Cardiac septum (tissue), 1 donor: Measurements from ENCODE around the gene UXS1. TPM values are rescaled to one million over a fixed set of nuclear protein-coding genes. Genes with fewer than 3 reads are reported as not detected.

Source experiments
- DNase-seq: peaks from one replicate; pipeline ENCODE4 v3.0.0-alpha.2; 2020; ENCODE audit warnings: low spot score
- intact Hi-C: fragments of 100-400 bp; cut with DNase I; formaldehyde crosslinking; loops from one replicate; pipeline ENCODE4 v1.14.0; 2022
- total RNA-seq: library from RNA; stranded (reverse); fragmentation: NEBNext Ultra II Directional; extraction: Animal tissue kit (Norgen Biotek cat#: 25700); gene quantifications from one replicate; pipeline ENCODE4 v1.2.1, GENCODE V29; 2021
- donor health status: DM: no; HTN: no; CAD: no.

UXS1 gene
- total RNA-seq, 1 donor from 2014 or later: 23.3 TPM

DNA sequence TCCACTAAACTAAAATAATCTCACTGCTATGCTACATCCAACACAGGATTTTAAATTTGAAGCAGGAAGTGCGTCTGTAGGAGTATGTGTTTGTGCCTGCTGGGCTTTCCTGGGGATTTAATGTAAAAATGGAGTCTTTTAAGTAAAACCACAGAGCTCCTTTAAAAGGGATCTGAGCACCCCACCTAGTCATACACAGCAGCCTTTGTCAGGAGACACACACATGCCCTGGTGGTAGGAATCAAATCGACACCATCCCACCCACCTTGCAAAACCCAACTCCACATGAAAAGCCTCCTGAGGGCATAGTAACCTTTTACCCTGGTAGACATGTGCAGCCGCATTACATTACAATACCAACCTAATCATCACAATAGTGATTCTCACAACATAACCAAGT is 29.1 kb downstream of the UXS1 start:
- intact Hi-C loops: no loop called here
- peak; percentile 60 for DNase-seq

DNA sequence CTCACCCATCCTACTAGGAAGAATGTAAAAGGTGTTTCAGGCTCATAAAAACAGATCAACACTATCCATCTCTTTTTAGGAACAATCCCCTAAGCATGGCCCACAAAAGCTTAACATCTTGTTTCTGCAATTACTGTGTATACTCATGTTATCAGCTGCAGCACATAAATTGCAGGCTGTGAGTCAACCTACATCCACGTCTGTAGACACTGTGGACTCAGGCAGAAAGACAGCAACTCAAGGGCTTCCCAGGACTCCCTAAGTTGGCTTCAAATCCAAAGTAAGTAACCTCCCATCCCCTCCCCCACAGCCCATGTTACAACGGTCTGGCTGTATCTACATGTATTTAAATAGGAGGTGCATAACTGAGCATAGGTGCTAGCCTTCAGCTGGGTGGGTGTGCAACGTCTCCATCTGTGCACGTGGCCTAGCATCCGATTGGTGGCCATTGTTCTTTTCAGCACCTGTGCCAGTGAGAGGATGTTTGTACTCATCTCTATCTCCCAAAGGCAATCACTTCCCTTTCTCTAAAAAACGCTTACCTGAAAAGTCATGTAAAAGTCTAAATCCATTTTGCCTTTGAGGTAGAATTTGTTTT is 30.1 kb downstream of the UXS1 start:
- no peak for DNase-seq
- intact Hi-C loops: no loop called here

DNA sequence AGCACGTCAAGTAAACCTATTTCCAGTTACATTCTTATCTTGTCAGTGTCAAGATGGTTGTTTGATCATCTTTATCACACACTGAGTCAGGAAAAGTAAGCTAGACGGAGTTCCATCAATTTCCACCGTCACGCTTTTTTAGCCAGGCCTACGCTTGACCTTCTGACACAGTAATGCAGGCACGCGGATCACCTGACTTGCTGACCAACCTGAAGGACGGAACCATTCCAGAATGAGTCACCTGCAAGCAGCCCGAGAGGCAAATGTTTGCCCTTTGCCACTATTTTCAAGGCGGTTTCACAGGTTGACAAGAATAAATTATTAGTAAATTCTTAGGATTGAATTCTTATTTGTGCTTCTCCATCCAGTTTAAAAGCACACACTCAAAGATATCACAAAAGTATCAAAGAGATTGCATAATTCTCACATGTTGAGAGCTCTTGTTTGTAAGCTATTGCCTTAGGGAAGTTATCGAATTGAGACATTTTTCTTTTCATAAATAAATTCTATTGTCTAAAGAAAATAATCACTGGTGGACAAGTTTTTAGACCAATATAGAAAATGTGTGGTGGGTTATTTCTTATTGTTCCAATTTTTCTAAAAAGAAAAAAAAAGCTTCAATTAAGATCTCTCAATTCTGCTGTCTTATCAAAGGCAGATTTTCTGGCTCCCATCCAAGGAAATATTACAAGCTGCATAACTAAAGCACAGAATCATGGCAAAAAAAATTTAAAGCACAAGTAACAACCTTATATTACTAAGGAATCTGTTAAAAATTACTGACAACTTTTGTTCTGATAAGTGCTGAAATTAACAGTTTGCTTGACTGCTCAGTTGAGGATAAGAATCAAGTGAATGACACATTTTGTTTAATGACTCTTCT is 31.9 kb downstream of the UXS1 start:
- intact Hi-C loops: loop anchor here (2.0 kb wide), 1 partner anchor 31 kb away; no protein-coding TSS in a partner anchor
- no peak for DNase-seq

DNA sequence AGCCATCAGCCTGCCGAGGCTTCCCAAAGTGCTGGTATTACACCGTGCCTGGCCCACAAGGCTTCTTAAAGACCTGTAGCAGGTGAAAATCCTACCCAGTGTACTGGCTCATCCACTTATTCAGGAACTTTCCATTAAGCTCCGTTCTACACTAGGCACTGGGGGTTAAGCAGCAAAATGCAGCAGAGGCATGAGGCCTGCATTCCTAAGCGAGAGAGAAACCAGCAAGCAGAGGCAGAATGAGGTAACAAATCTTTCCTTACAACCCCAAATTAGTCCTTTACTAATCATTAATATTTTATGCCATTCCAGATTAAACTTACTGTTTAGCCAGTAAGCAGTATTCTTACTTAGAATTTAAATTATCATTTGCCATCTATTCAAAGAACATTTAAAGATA is 32.8 kb downstream of the UXS1 start:
- DNase-seq: no peak
- intact Hi-C loops: loop anchor here (2.0 kb wide), 1 partner anchor 31 kb away; no protein-coding TSS in a partner anchor

DNA sequence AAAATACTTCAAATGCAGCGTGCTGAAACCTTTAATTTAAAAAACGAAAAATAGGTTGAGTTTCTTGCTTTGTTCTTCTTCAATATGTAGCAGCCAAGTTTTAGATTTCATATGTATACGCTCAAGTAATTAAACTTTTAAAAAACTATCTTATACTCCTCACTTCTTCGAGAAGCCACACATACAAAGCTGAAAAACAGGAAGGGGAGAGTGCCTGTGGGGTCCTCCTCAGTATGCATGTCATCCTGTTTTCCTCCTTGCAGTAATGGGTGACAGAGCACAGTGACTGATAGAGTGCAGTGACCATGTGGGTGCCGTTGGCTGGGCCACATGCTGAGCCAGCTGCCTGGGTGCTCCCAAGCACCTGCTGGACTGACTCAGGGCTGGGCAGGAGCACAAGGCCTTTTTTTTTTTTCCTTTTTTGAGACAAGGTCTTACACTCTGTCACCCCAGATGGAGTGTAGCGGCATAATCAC is 33.3 kb downstream of the UXS1 start:
- DNase-seq: no peak
- intact Hi-C loops: loop anchor here (2.0 kb wide), 1 partner anchor 32 kb away; no protein-coding TSS in a partner anchor

DNA sequence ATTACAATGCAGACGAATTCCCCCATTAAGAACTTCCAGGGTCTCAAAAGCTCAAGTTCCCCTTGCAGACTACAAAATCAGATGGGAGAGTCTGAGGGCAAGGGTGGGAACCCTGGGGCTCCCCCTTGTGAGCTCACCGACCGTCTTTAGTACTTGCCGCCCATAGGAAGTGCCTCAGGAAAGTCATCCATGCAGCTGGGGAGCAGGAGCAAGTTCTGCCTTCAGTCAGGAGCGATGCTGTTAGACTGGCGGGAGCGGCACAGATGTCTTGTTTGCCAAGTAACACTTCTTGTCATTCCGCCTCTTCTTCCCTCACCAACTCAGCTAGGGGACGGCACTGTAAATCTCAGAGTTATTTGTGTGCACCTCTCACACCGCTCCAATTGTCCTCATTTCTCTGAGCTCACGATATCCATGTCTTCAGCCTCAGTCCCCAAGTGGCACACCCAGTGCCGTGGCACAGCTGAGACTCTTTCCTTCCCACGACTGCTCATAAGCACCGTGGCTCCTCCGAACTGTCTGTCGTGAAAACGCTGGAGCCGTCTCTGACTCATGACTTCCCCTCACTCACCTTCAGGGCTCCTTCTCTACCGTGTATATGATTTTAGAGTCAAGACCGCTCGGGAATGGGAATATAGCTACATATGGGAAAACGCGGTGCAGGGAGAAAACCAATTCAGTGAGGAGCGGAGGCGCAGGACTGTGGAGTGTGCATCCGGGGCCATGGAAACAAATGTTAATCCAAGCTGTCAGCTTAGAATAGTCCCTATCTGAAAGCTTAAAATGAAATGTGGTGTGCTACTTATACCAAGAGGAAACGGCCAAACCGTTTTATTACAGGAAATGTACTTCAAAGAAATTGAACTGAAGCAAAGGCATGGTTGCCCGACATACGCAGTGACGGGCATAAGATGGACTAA is 34.0 kb downstream of the UXS1 start:
- no peak for DNase-seq
- intact Hi-C loops: loop anchor here (2.0 kb wide), 1 partner anchor 33 kb away; no protein-coding TSS in a partner anchor

DNA sequence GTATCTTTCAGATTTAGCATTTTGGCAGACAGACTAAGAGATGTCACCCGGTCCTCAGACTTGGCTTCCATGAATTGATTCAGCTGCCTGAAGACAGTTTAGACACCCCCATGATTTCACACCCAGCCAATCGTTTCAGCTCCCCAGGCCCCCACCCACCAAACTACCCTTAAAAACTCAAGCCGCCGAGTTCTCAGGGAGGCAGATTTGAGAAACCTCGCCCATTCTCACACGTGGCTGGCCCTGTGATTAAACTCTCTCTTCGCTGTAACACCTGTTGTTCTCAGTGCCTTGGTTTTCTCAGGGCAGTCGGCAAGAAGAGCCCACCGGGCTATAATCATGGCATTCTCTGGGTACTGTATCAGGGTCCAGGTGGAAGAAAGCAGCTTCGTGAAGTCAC is 35.2 kb downstream of the UXS1 start:
- intact Hi-C loops: no loop called here
- DNase-seq: no peak

DNA sequence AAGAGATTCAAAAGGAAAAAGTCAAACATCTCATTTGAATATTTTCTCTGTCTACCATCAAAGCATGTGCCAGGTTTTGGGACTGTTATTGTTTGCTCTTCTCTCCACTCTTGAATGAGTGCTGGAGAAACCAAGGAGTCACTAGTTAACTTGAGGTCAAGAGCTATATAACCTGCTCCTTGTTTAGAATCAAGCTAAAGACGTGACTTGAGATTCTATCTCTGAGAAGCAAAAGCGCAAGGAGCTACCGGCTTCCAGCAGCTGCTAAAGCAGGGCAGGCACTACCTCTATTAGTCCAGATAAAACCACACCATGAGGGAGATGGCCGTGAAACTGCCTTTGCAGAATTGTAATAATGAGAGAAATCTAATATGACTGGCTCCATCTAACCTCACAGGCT is 36.0 kb downstream of the UXS1 start:
- DNase-seq: no peak
- intact Hi-C loops: no loop called here

DNA sequence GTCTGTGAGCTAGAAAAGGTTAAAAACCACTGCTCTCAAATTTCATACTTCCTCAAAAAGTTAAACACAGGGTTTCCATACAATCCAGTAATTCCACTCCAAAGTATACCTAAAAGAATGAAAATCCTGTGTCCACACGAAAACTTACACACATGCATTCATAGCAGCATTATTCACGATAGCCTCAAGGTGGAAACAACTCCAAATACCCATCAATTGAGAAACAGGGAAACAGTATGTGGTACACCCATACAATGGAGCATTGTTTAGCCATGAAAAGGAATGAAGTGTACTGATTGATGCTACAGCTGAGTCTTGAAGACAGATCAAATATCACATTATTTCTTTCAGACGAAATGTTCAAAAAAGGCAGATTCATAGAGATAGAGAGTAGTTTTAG is 36.7 kb downstream of the UXS1 start:
- intact Hi-C loops: no loop called here
- no peak for DNase-seq

DNA sequence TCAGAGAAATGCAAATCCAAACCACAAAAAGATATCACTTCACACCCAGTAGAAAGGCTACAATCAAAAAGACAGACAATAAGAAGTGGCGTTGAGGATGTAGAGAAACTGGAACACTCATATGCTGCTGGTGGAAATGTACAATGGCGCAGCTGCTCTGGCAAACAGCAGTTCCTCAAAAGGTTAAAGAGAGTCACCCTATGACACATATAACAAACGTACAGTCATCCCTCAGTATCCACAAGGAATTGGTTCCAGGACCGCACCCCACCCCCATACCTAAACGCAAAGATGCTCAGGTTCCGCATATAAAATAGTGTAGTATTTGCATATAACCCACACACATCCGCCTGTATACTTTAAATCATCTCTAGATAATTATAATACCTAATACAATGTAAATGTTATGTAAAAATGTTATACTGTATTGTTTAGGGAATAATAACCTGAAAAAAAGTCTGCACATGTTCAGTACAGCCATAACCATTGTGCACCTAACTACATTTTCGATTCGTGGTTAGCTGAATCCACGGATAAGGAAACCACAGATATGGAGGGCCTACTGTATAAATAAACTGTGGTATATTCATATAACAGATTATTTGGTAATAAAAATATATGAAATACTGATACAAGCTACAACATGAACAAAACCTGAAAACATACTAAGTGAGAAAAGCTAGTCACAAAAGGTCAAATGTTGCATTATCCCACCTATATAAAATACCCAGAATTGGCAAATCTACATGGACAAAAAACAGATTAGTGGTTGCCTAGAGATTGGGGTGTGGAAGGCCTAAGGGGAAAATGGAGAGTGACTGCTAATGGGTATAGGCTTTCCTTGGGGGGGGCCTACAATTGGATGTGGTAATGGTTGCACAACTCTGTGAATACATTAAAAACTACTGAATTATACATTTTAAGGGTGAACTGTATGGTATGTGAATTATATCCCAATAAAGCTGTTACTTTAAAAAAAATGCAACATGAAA is 37.5 kb downstream of the UXS1 start:
- intact Hi-C loops: no loop called here
- no peak for DNase-seq

DNA sequence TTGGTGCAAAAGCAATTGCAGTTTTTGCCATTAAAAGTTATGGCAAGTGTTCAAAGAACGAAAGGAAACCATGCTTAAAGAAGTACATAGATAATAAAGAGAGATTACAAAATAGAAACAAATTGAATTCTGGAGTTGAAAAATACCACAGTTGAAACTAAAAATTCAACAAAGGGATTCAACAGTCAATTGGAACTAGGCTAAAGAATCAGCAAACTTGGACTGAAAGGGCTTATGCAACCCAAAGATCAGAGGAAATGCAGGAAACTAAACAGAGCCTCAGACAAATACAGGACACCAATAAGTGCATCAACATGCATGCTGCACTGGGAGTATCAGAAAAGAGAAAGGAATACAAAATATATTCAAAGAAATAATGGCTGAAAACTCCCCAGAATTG is 40.3 kb downstream of the UXS1 start:
- intact Hi-C loops: no loop called here
- DNase-seq: no peak

DNA sequence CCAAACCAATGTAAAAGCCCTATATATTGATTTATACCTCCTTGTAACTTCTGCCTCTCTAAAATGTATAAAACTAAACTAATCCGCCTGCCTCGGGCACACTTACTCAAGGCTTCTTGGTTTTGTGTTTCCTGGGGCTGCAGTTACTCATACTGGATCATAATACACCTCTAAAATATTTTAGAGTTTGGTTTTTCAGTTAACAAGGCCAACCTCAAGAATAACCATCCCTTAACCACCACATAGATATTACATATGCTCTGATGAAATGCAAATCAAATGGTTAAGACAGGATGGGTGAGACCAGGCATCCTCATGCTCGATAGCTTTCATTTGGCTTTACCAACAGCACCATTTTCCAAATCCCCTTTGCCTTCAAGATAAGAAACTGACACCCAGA is 46.4 kb downstream of the UXS1 start:
- intact Hi-C loops: no loop called here
- no peak for DNase-seq

DNA sequence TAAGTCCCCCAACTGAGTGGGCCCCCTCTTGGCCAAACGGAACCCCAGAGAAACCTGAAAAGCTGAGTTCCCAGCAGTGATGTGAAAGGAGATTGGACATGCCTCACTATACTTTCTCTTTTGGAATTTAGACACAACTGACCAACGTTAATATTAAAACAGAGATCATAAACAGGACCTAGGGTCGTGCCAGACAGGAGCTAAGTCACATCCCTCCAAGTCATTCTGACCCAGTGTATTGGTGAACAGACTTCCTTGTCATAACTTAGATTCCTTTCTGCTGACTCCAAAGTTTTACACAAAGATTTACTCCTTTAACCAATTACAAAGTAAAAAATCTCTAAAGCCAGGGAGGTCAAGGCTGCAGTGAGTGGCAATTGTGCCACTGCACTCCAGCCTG is 46.9 kb downstream of the UXS1 start:
- DNase-seq: no peak
- intact Hi-C loops: no loop called here

DNA sequence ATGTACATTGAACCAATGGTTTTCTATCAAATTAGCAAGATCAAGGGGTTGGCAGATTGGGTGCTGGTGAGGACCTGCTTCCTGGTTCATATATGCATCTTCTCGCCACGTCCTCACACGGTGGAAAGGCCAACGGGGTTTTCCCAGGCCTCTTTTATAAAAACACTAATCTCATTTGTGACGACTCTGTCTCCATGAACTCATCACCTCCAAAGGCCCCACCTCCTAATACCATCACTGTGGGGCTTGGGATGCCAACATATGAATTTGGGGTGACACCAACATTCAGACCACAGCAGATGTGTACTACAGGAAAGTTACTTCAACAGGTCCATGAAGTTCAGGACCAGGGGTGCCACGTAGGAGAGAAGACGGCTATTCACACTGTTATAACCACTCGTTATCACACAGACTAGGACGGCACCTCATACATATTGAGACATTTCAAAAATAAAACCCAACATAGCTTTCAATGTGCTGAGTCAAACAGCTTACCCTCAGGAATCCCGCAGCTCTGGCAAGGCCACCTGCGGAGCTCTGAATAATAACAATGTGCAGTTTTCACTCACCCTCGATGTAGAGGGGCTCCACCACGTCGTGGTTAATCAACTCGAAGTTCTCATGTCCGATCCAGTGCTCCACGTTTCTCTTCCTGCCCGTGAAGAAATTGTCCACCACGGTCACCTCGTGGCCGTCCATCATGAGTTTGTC is 49.3 kb downstream of the UXS1 start:
- DNase-seq: no peak
- intact Hi-C loops: no loop called here

DNA sequence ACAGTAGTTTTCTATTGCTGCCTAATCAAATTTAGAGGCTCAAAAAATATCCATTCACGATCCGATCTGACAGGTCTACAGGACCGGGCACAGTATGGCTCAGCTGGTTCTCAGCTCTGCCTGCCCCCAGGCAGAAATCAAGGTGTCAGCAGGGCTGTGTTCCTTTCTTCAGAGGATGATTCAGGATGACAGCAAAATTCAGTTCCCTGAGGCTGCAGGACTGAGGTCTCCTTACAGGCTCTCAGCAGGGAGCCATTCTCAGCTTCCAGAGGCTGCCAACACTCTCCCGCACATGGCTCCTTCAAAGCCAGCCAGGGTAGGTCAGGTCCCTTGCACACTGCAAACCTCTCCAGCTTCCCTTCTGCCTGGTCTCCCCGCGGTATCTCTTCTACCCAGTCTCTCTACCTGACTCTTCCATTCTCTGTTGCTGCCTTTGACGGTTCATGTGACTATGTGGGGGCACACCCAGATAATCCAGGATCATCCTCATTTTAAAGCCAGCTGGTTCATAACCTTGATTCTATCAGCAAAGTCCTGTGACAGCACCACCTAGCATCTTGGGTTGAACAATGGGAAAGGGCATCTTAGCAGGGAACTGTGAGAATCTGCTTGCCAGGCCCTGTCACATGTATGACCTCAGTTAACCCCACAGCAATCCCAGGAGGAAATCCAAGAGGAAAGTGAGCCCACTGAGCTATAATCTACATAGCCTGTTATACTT is 50.4 kb downstream of the UXS1 start:
- intact Hi-C loops: no loop called here
- no peak for DNase-seq

DNA sequence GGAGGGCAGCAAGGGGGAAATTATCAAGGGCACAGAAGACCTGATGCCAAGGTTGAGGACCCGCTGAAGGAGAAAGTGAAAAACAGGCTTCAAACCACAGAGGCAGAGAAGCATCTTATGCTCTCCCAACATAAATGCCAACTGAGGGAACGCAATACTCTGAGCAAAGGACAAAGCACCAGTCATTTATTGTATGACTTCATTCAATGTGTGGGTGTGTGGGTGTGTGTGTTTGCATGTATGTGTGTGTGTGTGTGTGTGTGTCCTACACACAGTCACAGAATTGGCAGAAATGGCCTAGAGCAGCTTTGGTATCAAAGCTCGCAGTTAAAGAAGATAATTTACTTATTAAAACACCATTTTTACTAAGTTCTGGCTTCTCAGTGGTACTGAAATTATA is 51.4 kb downstream of the UXS1 start:
- DNase-seq: no peak
- intact Hi-C loops: no loop called here

DNA sequence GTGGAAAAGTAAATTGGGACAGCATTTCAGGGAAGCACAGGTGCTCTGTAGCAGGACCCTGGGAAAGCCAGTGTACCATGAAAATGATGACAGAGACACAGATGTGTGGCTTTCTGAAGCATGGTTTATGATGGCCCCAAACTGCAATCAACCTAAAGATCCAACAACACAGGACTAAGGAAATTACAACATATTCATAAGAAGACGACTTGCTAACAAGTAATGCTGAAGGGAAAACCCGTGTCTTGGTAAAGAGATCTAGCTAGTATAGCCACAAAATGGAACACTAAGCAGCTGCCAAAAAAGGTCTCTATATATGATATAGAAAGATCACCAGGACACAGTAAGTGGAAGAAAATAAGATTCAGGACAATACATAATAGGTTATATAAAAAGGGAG is 53.2 kb downstream of the UXS1 start:
- no peak for DNase-seq
- intact Hi-C loops: no loop called here

DNA sequence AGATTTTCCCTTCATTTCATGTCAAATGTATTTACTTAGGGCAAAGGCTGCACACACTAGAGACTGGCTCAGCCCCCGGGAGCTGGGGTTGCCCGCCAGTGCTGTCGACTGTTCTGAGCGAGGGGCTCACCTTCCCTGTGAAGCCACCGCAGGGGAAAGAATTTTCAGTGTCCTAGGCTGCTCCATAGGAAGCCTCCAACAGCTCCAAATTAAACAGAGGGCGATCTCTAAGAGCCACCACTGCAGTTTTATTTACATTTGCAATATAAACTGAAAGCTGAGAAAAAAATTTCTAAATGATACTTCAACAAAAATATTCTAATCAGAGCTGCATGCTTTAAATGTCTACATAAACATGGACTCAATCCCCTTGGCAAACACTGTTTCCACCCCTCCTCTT is 54.0 kb downstream of the UXS1 start:
- intact Hi-C loops: no loop called here
- DNase-seq: no peak
